ENCODE results near the gene NCKAP5L. TPM values are rescaled to one million over a fixed set of nuclear protein-coding genes. Genes with fewer than 3 reads are reported as not detected.
"Not testable (repeated sequence)": the region's sequence is repeated elsewhere in the genome, so short reads cannot be mapped to it uniquely, and the experiment has no call there.

The NCKAP5L gene
- total RNA-seq, 1 experiment from 2014 or later = 13.3 TPM

DNA sequence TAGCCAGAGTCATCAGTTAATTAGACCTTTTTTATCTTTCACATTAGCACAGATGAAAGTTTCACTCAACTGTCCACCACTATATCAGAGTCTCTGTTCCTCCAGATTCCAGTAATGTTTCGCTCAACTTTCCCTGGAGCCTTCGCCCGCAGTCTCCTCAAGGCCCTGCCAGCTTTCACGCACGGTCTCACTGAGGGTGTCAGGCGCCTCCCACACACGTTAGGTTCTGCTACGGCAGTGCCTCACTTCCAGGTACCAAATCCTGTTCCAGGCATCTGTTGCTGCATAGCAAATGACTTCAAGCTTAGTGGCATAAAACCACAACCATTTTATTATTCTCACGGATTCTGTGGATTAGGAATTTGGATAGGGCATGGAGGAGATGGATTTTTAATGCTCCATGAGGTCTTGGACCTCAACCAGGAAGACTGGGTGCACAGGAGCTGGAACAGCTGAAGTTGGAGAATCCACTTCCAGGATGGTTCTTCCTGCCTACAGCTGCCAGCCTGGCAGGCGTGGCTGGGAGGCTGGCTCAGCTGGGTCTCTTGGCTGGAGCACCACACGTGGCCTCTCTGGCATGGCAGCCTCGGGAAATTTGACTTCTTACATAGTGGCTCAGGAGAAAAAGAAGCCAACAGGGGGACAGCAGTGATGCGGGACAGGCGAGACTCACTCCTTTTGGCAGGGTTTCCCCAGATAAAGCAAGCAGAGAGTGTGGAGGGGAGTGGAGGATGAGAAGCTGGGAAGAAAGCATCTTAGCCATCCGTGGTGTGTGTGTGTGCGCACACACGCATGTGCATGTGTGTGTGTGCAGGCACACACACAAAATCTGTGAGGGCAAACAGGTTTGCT is 36.0 kb upstream of the NCKAP5L start:
- CTCF ChIA-PET = interaction anchor here (0.6 kb wide), 1 partner anchor 70 kb away, joined by 4 read pairs; no protein-coding TSS in a partner anchor
- POLR2A ChIA-PET (ENCODE audit: unreplicated experiment) = no interaction called here
- Histone ChIP-seq H3K36me3 (ENCODE audit: low read depth, low read length) (no peaks in the 10 kb centered on the region), H4K20me1 (ENCODE audit: low read length) (no peaks in the 10 kb centered on the region), H3K9me2 (replicated peaks; ENCODE audit: low read length) (no peaks in the 10 kb centered on the region), H3K9me3 (ENCODE audit: low read length) (no peaks in the 10 kb centered on the region), H3K9ac (ENCODE audit: low read length) (no peak overlapping the region), H3K27ac (ENCODE audit: low read length) (no peak overlapping the region), H2AFZ (ENCODE audit: low read length) (no peak overlapping the region), H3K4me1 (ENCODE audit: insufficient read depth, low read length) (peaks cover 8% of the 10 kb centered on the region), H3F3A (ENCODE audit: low read length, unreplicated experiment) (no peaks in the 10 kb centered on the region), H3K4me3 (ENCODE audit: low read length) (no peak overlapping the region), H3K27me3 (ENCODE audit: low read length) (no peaks in the 10 kb centered on the region), H3K4me2 (ENCODE audit: low read length) (no peak overlapping the region), H3K79me2 (ENCODE audit: low read length) (no peaks in the 10 kb centered on the region)
- no peak for DNase-seq
- intact Hi-C loops (cut with micrococcal nuclease) = loop anchor here (10.0 kb wide), 1 partner anchor 101 kb away; the partner anchor contains the start of gene AQP5
- ATAC-seq = no peak
- no TSS peak for BruUV-seq (replicated peaks)
- TF ChIP-seq EZH2phosphoT487 (IDR thresholded peaks at IDR 0.05; ENCODE audit: borderline replicate concordance, low read length) (no peak), EZH2 (IDR thresholded peaks at IDR 0.05; ENCODE audit: low read length, unreplicated experiment) (no peak)
- TF ChIP-seq, protein P1, sequence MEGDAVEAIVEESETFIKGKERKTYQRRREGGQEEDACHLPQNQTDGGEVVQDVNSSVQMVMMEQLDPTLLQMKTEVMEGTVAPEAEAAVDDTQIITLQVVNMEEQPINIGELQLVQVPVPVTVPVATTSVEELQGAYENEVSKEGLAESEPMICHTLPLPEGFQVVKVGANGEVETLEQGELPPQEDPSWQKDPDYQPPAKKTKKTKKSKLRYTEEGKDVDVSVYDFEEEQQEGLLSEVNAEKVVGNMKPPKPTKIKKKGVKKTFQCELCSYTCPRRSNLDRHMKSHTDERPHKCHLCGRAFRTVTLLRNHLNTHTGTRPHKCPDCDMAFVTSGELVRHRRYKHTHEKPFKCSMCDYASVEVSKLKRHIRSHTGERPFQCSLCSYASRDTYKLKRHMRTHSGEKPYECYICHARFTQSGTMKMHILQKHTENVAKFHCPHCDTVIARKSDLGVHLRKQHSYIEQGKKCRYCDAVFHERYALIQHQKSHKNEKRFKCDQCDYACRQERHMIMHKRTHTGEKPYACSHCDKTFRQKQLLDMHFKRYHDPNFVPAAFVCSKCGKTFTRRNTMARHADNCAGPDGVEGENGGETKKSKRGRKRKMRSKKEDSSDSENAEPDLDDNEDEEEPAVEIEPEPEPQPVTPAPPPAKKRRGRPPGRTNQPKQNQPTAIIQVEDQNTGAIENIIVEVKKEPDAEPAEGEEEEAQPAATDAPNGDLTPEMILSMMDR (conservative IDR thresholded peaks at IDR 0.05; ENCODE audit: low read depth, low read length) = no peak

DNA sequence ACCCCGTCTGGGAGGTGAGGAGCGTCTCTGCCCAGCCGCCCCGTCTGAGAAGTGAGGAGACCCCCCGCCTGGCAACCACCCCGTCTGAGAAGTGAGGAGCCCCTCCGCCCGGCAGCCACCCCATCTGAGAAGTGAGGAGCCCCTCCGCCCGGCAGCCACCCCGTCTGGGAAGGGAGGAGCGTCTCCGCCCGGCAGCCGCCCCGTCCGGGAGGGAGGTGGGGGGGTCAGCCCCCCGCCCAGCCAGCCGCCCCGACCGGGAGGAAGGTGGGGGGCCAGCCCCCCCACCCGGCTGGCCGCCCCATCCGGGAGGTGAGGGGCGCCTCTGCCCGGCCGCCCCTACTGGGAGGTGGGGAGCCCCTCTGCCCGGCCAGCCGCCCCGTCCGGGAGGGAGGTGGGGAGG is 32.7 kb upstream of the NCKAP5L start:
- H3K9ac ChIP-seq (ENCODE audit: low read length); ATAC-seq; H3K27ac ChIP-seq (ENCODE audit: low read length); H3K4me2 ChIP-seq (ENCODE audit: low read length); H3K4me3 ChIP-seq (ENCODE audit: low read length); BruUV-seq (replicated peaks); H3K4me1 ChIP-seq (ENCODE audit: insufficient read depth, low read length); H3K79me2 ChIP-seq (ENCODE audit: low read length); DNase-seq; H4K20me1 ChIP-seq (ENCODE audit: low read length); POLR2A ChIA-PET (ENCODE audit: unreplicated experiment); H3K9me2 ChIP-seq (replicated peaks; ENCODE audit: low read length); H3K36me3 ChIP-seq (ENCODE audit: low read depth, low read length); H3K27me3 ChIP-seq (ENCODE audit: low read length); CTCF ChIA-PET; H3F3A ChIP-seq (ENCODE audit: low read length, unreplicated experiment); H3K9me3 ChIP-seq (ENCODE audit: low read length); H2AFZ ChIP-seq (ENCODE audit: low read length): not testable (repeated sequence)
- intact Hi-C loops (cut with micrococcal nuclease) = loop anchor here (10.0 kb wide), 1 partner anchor 104 kb away; the partner anchor contains the start of gene AQP5

DNA sequence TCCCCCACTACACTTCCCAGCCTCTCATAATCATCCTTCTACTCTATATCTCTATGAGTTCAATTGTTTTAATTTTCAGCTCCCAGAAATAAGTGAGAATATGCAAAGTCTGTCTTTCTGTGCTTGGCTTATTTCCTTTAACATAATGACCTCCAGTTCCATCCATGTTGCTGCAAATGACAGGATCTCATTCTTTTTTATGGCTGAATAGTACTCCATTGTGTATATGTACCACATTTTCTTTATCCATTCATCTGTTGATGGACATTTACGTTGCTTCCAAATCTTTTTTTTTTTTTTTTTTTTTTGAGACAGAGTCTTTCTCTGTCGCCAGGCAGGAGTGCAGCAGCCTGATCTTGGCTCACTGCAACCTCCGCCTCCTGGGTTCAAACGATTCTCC is 27.7 kb upstream of the NCKAP5L start:
- POLR2A ChIA-PET (ENCODE audit: unreplicated experiment); H3K27ac ChIP-seq (ENCODE audit: low read length); H3K9me3 ChIP-seq (ENCODE audit: low read length); H4K20me1 ChIP-seq (ENCODE audit: low read length); H3K27me3 ChIP-seq (ENCODE audit: low read length); H3K4me3 ChIP-seq (ENCODE audit: low read length); H3K9me2 ChIP-seq (replicated peaks; ENCODE audit: low read length); BruUV-seq (replicated peaks); CTCF ChIA-PET; intact Hi-C loops (cut with micrococcal nuclease); H3K9ac ChIP-seq (ENCODE audit: low read length); H3K4me2 ChIP-seq (ENCODE audit: low read length); H3F3A ChIP-seq (ENCODE audit: low read length, unreplicated experiment); H2AFZ ChIP-seq (ENCODE audit: low read length); ATAC-seq; H3K36me3 ChIP-seq (ENCODE audit: low read depth, low read length); H3K79me2 ChIP-seq (ENCODE audit: low read length); DNase-seq; H3K4me1 ChIP-seq (ENCODE audit: insufficient read depth, low read length): not testable (repeated sequence)
